MCF 10A (cell line): ENCODE measurements around the gene AKAP1. TPM values are rescaled to one million over a fixed set of nuclear protein-coding genes. Genes with fewer than 3 reads are reported as not detected.

ENCODE experiments used
- BruUV-seq: library from RNA; stranded (reverse); fragments of 400-500 nt; replicated peaks from 2 replicates; lab custom pipeline; 2021; lab: Mats Ljungman, UMichigan
- CTCF ChIA-PET: fragments of 300-600 bp; sonication (Branson Sonifier 250); formaldehyde crosslinking; extraction: SDS; loops from one replicate; lab custom pipeline; 2021; ENCODE audit warnings: antibody characterized with exemption, inconsistent platforms; lab: Yijun Ruan, JAX
- POLR2A ChIA-PET: fragments of 300-600, 350-650 bp; sonication (Branson Sonifier 250); formaldehyde crosslinking; extraction: SDS; loops from one replicate; lab custom pipeline; 2020; ENCODE audit warnings: antibody characterized with exemption, inconsistent platforms; lab: Yijun Ruan, JAX
- DNase-seq: peaks from one replicate; pipeline ENCODE4 v3.0.0-alpha.2; 2018; ENCODE audit not compliant: unreplicated experiment
- H3K27ac Mint-ChIP-seq: one replicate; pipeline ENCODE4 v1.8.0; 2022; ENCODE audit warnings: mild to moderate bottlenecking, low read depth, mixed read lengths; ENCODE audit not compliant: unreplicated experiment
- H3K27me3 Mint-ChIP-seq: one replicate; pipeline ENCODE4 v1.8.0; 2022; ENCODE audit warnings: mixed read lengths; ENCODE audit not compliant: insufficient read depth, unreplicated experiment
- H3K36me3 Mint-ChIP-seq: one replicate; pipeline ENCODE4 v1.8.0; 2022; ENCODE audit warnings: mild to moderate bottlenecking, moderate library complexity, mixed read lengths; ENCODE audit not compliant: insufficient read depth, unreplicated experiment
- H3K4me1 Mint-ChIP-seq: one replicate; pipeline ENCODE4 v1.8.0; 2022; ENCODE audit warnings: mixed read lengths; ENCODE audit not compliant: insufficient read depth, unreplicated experiment
- H3K4me3 Mint-ChIP-seq: one replicate; pipeline ENCODE4 v1.8.0; 2022; ENCODE audit warnings: mild to moderate bottlenecking, moderate library complexity, mixed read lengths; ENCODE audit not compliant: unreplicated experiment
- H3K9me3 Mint-ChIP-seq: one replicate; pipeline ENCODE4 v1.8.0; 2022; ENCODE audit warnings: mixed read lengths; ENCODE audit not compliant: unreplicated experiment
- intact Hi-C: fragments of 100-400 bp; cut with micrococcal nuclease; formaldehyde crosslinking; loops from 2 replicates; pipeline ENCODE4 v1.14.1; 2022
- total RNA-seq: library from RNA; stranded (reverse); gene quantifications from 2 replicates; pipeline ENCODE4 v1.2.3, GENCODE V29; 2022
- TF ChIP-seq, protein P1 (sequence below): fragments of 200-600 bp; IDR thresholded peaks from one replicate; pipeline ENCODE4 v1.8.0; 2022; ENCODE audit warnings: antibody characterized with exemption, mild to moderate bottlenecking; ENCODE audit not compliant: unreplicated experiment

AKAP1 gene
- total RNA-seq, 1 experiment from 2014 or later: 32.4 TPM

DNA sequence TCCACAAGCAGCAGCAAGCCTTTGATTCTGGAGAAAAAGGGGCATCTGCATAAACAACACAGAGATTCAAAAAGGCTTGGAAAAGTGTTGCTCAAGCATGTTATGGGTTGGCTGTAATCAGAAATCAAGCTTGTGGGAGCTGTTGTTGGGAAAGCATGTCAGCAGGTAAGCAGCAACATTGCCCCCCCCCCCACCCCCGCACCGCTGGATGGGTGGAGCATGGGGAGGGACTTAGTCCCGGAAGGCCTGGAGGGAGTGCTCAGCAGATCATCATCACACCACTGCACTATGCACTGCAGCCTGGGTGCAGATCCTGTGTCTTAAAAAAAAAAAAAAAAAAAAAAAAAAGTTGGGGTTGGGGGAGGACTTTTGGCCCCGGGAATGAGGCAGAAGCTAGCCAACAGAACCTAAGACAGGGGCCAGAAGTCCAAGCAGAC, 16.8 kb upstream of the AKAP1 start:
- BruUV-seq: no TSS peak
- CTCF ChIA-PET: interaction anchor here (0.6 to 1.4 kb wide), 3 partner anchors 20 to 57 kb away, joined by 3 to 4 read pairs (median 3); no protein-coding TSS in a partner anchor

DNA sequence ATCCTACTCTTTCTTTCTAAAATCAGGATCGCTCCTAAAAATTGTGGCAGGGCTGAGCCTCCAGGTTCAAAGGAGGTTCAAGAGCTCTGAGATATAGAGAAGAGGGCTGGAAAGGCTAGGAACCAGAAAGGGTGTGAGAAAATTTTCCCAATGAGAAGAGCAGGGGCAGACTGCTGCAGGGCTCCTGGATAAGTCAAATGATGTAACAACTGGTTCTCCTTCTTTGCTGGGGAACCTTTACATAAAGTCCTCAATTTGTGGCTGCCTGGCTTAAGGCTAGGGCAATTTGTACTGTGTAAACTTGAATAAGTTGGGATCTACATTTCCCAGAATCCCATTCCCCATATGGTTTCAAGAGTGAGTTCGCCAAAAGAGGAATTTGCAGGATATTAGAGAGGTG, 16.3 kb upstream of the AKAP1 start:
- Mint-ChIP-seq H3K36me3 (no peaks in the 10 kb centered on the region), H3K9me3 (no peaks in the 10 kb centered on the region), H3K27ac (no peak overlapping the region), H3K4me1 (no peaks in the 10 kb centered on the region), H3K4me3 (no peak overlapping the region), H3K27me3 (no peaks in the 10 kb centered on the region)
- no peak for DNase-seq
- TF ChIP-seq, protein P1, sequence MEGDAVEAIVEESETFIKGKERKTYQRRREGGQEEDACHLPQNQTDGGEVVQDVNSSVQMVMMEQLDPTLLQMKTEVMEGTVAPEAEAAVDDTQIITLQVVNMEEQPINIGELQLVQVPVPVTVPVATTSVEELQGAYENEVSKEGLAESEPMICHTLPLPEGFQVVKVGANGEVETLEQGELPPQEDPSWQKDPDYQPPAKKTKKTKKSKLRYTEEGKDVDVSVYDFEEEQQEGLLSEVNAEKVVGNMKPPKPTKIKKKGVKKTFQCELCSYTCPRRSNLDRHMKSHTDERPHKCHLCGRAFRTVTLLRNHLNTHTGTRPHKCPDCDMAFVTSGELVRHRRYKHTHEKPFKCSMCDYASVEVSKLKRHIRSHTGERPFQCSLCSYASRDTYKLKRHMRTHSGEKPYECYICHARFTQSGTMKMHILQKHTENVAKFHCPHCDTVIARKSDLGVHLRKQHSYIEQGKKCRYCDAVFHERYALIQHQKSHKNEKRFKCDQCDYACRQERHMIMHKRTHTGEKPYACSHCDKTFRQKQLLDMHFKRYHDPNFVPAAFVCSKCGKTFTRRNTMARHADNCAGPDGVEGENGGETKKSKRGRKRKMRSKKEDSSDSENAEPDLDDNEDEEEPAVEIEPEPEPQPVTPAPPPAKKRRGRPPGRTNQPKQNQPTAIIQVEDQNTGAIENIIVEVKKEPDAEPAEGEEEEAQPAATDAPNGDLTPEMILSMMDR: no peak
- ChIA-PET CTCF (interaction anchor here (0.6 kb wide), 1 partner anchor 30 kb away, joined by 4 read pairs; no protein-coding TSS in a partner anchor), POLR2A (interaction anchor here (0.6 to 4.5 kb wide), 7 partner anchors 14 to 781 kb away, joined by 3 to 41 read pairs (median 3); partner anchors contain the start of genes AKAP1 and MRPS23)
- intact Hi-C loops: no loop called here
- no TSS peak for BruUV-seq

More for the DNA sequence above, 16.8 kb upstream of the AKAP1 start:
- no peaks in the 10 kb centered on the region for H3K36me3 Mint-ChIP-seq
- TF ChIP-seq, protein P1: no peak
- no peaks in the 10 kb centered on the region for H3K4me1 Mint-ChIP-seq
- peak; percentile 75 for DNase-seq
- POLR2A ChIA-PET: interaction anchor here (0.6 to 4.5 kb wide), 12 partner anchors 14 to 782 kb away, joined by 3 to 41 read pairs (median 3); partner anchors contain the start of genes AKAP1 and MRPS23
- H3K27ac Mint-ChIP-seq: no peak overlapping the region
- intact Hi-C loops: no loop called here
- H3K27me3 Mint-ChIP-seq: no peaks in the 10 kb centered on the region
- H3K9me3 Mint-ChIP-seq: no peaks in the 10 kb centered on the region
- no peak overlapping the region for H3K4me3 Mint-ChIP-seq

DNA sequence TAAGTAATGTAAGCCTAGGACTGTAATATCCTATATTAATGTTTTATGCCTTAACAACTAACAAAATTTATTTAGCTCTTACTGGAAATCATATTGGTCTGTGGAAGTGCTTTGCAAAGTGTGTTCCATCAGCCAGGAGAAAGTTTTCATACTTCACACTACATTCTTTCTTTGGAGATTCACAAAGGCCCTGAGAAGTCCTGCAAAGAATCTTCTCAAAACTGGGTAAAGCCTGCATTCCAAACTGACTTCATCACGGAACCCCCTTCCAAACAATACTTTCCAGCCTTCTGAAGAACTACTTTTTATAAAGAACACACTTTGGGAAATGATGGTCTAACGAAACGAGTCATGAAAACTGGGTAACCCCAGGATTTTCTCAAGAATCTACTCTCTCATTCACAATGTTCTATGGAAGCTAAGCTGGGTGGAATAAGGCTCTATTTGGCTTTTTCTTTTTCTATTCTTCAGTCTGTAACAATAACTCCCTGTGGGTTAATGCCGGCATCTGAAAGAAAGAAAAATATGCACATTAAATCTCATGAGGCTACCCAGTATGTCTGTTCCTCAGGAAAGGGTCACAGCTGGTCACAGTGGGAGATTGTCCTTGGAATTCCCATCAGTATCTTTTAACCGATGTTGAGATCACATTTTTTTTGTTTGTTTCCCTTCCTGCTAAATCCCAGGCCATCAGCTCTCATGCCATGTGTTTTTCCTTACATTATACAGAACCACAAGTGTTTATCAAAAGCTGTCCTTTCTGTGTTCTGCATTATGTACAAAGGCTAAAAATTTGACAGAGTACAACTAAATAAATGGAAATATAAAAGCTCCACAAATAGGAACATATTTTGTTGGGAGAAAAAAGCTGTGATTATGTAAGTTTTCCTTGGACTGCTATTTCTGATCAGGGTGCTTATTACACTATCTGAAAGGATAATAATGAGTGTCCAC, 12.8 kb upstream of the AKAP1 start:
- ChIA-PET POLR2A (interaction anchor here (0.7 to 1.9 kb wide), 5 partner anchors 13 to 92 kb away, joined by 3 to 12 read pairs (median 3); partner anchors contain the start of gene AKAP1), CTCF (interaction anchor here (0.8 to 1.0 kb wide), 2 partner anchors 11 to 133 kb away, joined by 3 read pairs; no protein-coding TSS in a partner anchor)
- Mint-ChIP-seq H3K27ac (no peak overlapping the region), H3K9me3 (no peaks in the 10 kb centered on the region), H3K4me3 (no peak overlapping the region), H3K4me1 (no peaks in the 10 kb centered on the region), H3K27me3 (no peaks in the 10 kb centered on the region), H3K36me3 (no peaks in the 10 kb centered on the region)
- TF ChIP-seq, protein P1: no peak
- DNase-seq: no peak
- intact Hi-C loops: no loop called here
- no TSS peak for BruUV-seq

DNA sequence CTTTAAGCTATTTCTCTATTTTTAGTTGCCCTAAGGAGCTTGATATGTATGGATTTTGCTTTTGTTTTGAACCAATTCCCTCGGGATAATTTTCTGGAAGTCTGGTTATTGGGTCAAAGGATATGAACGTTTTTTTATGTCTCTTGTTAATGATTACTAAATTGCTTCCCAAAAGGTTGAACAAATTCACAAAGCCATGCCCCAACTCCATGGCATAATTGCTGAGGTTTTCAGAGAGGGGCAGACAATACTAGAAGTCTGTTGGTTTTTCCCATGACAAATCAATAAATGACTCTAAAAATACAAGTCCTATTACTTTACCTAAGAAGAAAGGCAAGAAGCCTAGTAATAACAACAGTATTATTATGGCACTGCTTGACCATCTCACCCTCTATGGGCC, 11.4 kb upstream of the AKAP1 start:
- intact Hi-C loops: no loop called here
- Mint-ChIP-seq H3K36me3 (no peaks in the 10 kb centered on the region), H3K9me3 (no peaks in the 10 kb centered on the region), H3K27ac (no peak overlapping the region), H3K4me3 (no peak overlapping the region), H3K27me3 (no peaks in the 10 kb centered on the region), H3K4me1 (no peaks in the 10 kb centered on the region)
- ChIA-PET CTCF (no interaction called here), POLR2A (interaction anchor here (1.2 to 1.9 kb wide), 2 partner anchors 11 to 94 kb away, joined by 3 to 12 read pairs; partner anchors contain the start of gene AKAP1)
- BruUV-seq: no TSS peak
- TF ChIP-seq, protein P1: no peak
- DNase-seq: no peak
